IMR-90 (cell line): ENCODE data around the gene LEKR1.

Source experiments
- FOS ChIP-seq: fragments of 150-350 bp; IDR thresholded peaks from 2 replicates; pipeline ENCODE4 v1.6.1; 2016; ENCODE audit warnings: low read depth, low read length
- MAFK ChIP-seq: IDR thresholded peaks from 2 replicates; pipeline ENCODE4 v1.6.1; 2012; ENCODE audit warnings: low read depth, low read length, improper control_type of control experiment
- POLR2A ChIP-seq: IDR thresholded peaks from 2 replicates; pipeline ENCODE4 v1.6.1; 2012; ENCODE audit warnings: mild to moderate bottlenecking, low read depth, low read length
- RAD21 ChIP-seq: IDR thresholded peaks from 2 replicates; pipeline ENCODE4 v1.6.1; 2012; ENCODE audit warnings: low read length, improper control_type of control experiment
- TF ChIP-seq, protein P1 (sequence below): conservative IDR thresholded peaks from 2 replicates; pipeline ENCODE4 v1.5.1; 2012; ENCODE audit warnings: mild to moderate bottlenecking, low read depth, low read length, improper control_type of control experiment

DNA sequence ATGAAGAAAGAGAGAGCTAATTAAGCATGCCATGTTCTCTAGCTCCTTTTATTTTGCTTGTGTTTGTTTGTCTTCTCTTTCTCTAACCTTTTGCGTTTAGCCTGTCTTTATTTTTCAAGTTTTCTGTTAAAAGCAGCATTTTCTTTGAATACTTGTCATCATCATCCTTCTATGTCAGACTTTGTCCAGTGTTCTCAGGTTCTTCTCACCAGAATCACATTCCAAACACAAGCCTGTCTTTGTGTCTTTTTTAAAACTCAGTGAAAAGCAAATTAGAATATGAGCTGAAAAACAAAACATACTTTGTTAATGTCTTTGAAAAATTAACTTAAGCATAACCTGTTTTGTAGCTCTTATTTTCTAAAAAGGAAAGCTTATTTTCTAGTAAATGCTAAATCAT is 62.4 kb downstream of the LEKR1 start:
- TF ChIP-seq, protein P1, sequence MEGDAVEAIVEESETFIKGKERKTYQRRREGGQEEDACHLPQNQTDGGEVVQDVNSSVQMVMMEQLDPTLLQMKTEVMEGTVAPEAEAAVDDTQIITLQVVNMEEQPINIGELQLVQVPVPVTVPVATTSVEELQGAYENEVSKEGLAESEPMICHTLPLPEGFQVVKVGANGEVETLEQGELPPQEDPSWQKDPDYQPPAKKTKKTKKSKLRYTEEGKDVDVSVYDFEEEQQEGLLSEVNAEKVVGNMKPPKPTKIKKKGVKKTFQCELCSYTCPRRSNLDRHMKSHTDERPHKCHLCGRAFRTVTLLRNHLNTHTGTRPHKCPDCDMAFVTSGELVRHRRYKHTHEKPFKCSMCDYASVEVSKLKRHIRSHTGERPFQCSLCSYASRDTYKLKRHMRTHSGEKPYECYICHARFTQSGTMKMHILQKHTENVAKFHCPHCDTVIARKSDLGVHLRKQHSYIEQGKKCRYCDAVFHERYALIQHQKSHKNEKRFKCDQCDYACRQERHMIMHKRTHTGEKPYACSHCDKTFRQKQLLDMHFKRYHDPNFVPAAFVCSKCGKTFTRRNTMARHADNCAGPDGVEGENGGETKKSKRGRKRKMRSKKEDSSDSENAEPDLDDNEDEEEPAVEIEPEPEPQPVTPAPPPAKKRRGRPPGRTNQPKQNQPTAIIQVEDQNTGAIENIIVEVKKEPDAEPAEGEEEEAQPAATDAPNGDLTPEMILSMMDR = no peak
- TF ChIP-seq POLR2A (no peak), MAFK (no peak), FOS (no peak), RAD21 (no peak)
